SK-N-SH (cell line): Measurements from ENCODE around the gene UBTD1. TPM values are rescaled to one million over a fixed set of nuclear protein-coding genes. Genes with fewer than 3 reads are reported as not detected.
"Not testable (repeated sequence)": the region's sequence is repeated elsewhere in the genome, so short reads cannot be mapped to it uniquely, and the experiment has no call there.

Experiments used
- CTCF ChIA-PET: fragments of 300-600, 350-600 bp; formaldehyde crosslinking; extraction: SDS; loops from one replicate; lab custom pipeline; 2021; lab: Yijun Ruan, JAX
- POLR2A ChIA-PET: fragments of 350-600 bp; sonication (Branson Sonifier 250); formaldehyde crosslinking; extraction: SDS; loops from one replicate; lab custom pipeline; 2020; ENCODE audit warnings: antibody characterized with exemption, inconsistent platforms; lab: Yijun Ruan, JAX
- DNase-seq: peaks from one replicate; pipeline ENCODE4 v3.0.0; 2012
- H2AFZ ChIP-seq: fragments of 200-600 bp; sonication (generic); 2 replicates; pipeline ENCODE4 v1.8.1; 2016; ENCODE audit warnings: antibody characterized with exemption, mild to moderate bottlenecking, low read depth
- H3F3A ChIP-seq: fragments of 200-600 bp; sonication (generic); replicated peaks from 2 replicates; pipeline ENCODE3; 2016; ENCODE audit warnings: antibody characterized with exemption, mild to moderate bottlenecking; ENCODE audit not compliant: insufficient read depth
- H3K27ac ChIP-seq, 2 experiments: fragments of 200-500 bp in 1 of 2; fragments of 200-600 bp in 1 of 2; sonication (Bioruptor generic) in 1 of 2; sonication (generic), shearing (Covaris generic) in 1 of 2; 2 replicates each; pipeline versions ENCODE4 v1.5.1 to v1.6.1; 2014 to 2016; ENCODE audit warnings: low read depth in 2 of 2, inconsistent platforms in 1 of 2, low read length in 1 of 2, mild to moderate bottlenecking in 1 of 2, mixed read lengths in 1 of 2
- H3K27me3 ChIP-seq: fragments of 200-600 bp; sonication (generic), shearing (Covaris generic); 2 replicates; pipeline ENCODE4 v1.6.1; 2016; ENCODE audit warnings: mixed run types; ENCODE audit not compliant: insufficient read depth
- H3K36me3 ChIP-seq, 2 experiments: fragments of 200-500 bp in 1 of 2; fragments of 200-600 bp in 1 of 2; sonication (Bioruptor generic) in 1 of 2; sonication (generic) in 1 of 2; replicated peaks in 1 of 2; 2 replicates each; pipeline versions ENCODE3 to v1.5.1; 2014 to 2016; ENCODE audit warnings: low read length in 1 of 2, mild to moderate bottlenecking in 1 of 2; ENCODE audit not compliant: insufficient read depth in 2 of 2, control insufficient read depth in 1 of 2
- H3K4me1 ChIP-seq, 2 experiments: fragments of 200-500 bp in 1 of 2; fragments of 200-600 bp in 1 of 2; sonication (Bioruptor generic) in 1 of 2; sonication (generic), shearing (Covaris generic) in 1 of 2; 2 replicates each; pipeline versions ENCODE4 v1.5.1 to v1.6.1; 2014 to 2016; ENCODE audit warnings: low read depth in 1 of 2, low read length in 1 of 2, mixed run types in 1 of 2; ENCODE audit not compliant: insufficient read depth in 2 of 2, control insufficient read depth in 1 of 2
- H3K4me2 ChIP-seq: fragments of 200-600 bp; sonication (generic), shearing (Covaris generic); 2 replicates; pipeline ENCODE4 v1.6.1; 2017; ENCODE audit warnings: mixed run types
- H3K4me3 ChIP-seq, 2 experiments: fragments of 200-500 bp in 1 of 2; fragments of 200-600 bp in 1 of 2; sonication (Bioruptor generic) in 1 of 2; sonication (generic), shearing (Covaris generic) in 1 of 2; 2 replicates each; pipeline versions ENCODE4 v1.5.1 to v1.8.1; 2014 to 2016; ENCODE audit warnings: low read depth in 2 of 2, inconsistent platforms in 1 of 2, low read length in 1 of 2, mild to moderate bottlenecking in 1 of 2, mixed read lengths in 1 of 2, moderate library complexity in 1 of 2
- H3K79me2 ChIP-seq: fragments of 200-600 bp; sonication (generic); 2 replicates; pipeline ENCODE4 v1.8.1; 2017; ENCODE audit warnings: mild to moderate bottlenecking; ENCODE audit not compliant: insufficient read depth
- H3K9ac ChIP-seq: fragments of 200-600 bp; sonication (generic); 2 replicates; pipeline ENCODE4 v1.6.1; 2017; ENCODE audit warnings: mixed run types
- H3K9me2 ChIP-seq: fragments of 200-600 bp; sonication (generic); 2 replicates; pipeline ENCODE4 v1.6.1; 2017; ENCODE audit warnings: mixed run types
- H3K9me3 ChIP-seq: fragments of 200-600 bp; sonication (generic); 2 replicates; pipeline ENCODE4 v1.6.1; 2017; ENCODE audit warnings: mixed run types, mild to moderate bottlenecking, moderate library complexity
- H4K20me1 ChIP-seq: fragments of 200-600 bp; sonication (generic); 2 replicates; pipeline ENCODE4 v1.6.1; 2017; ENCODE audit warnings: mild to moderate bottlenecking, mixed run types; ENCODE audit not compliant: insufficient read depth
- FOSL2 ChIP-seq: IDR thresholded peaks from 2 replicates; pipeline ENCODE4 v1.4.0; 2012; ENCODE audit warnings: low read depth, mild to moderate bottlenecking, moderate library complexity, borderline replicate concordance
- GATA2 ChIP-seq: sonication (generic); formaldehyde crosslinking; IDR thresholded peaks from 2 replicates; pipeline ENCODE4 v1.5.0; 2020; ENCODE audit warnings: mild to moderate bottlenecking, missing genetic modification reagents
- MEF2A ChIP-seq: IDR thresholded peaks from 2 replicates; pipeline ENCODE4 v1.4.0; 2012; ENCODE audit warnings: low read depth, borderline replicate concordance
- MXI1 ChIP-seq: IDR thresholded peaks from 2 replicates; pipeline ENCODE4 v1.6.1; 2012; ENCODE audit warnings: mild to moderate bottlenecking, low read depth, low read length, improper control_type of control experiment
- NFIC ChIP-seq: IDR thresholded peaks from 2 replicates; pipeline ENCODE4 v1.4.0; 2012; ENCODE audit warnings: borderline replicate concordance
- RAD21 ChIP-seq: IDR thresholded peaks from 2 replicates; pipeline ENCODE4 v1.6.1; 2012; ENCODE audit warnings: mild to moderate bottlenecking, low read length
- TAF1 ChIP-seq: IDR thresholded peaks from 2 replicates; pipeline ENCODE4 v1.6.1; 2012; ENCODE audit warnings: low read depth, mild to moderate bottlenecking, low read length, moderate library complexity, borderline replicate concordance
- TEAD4 ChIP-seq: IDR thresholded peaks from 2 replicates; pipeline ENCODE4 v1.4.0; 2012; ENCODE audit warnings: mild to moderate bottlenecking, borderline replicate concordance; ENCODE audit not compliant: insufficient read depth
- WGBS: methylation state at CpG from one replicate; pipeline ENCODE4 v1.1.6; 2017; ENCODE audit warnings: low lambda C conversion rate; 5-methylcytosine and 5-hydroxymethylcytosine counted together
- polyA plus RNA-seq, 3 experiments: library from polyadenylated mRNA; depleted of rRNA; stranded (reverse); fragments of >200 nt; gene quantifications; 2 replicates each; pipeline ENCODE4 v1.2.3, GENCODE V29; 2012
- TF ChIP-seq, protein P1 (sequence below): fragments of 150-350 bp; IDR thresholded peaks from 2 replicates; pipeline ENCODE4 v1.6.1; 2016; ENCODE audit warnings: mild to moderate bottlenecking, low read depth, low read length
- TF ChIP-seq, protein P2 (sequence below): IDR thresholded peaks from 2 replicates; pipeline ENCODE4 v1.4.0; 2012; ENCODE audit warnings: low read depth, borderline replicate concordance
- TF ChIP-seq, protein P3 (sequence below): IDR thresholded peaks from 2 replicates; pipeline ENCODE4 v1.4.0; 2012; ENCODE audit warnings: low read depth, borderline replicate concordance

UBTD1 gene
- polyA plus RNA-seq, 1 of the 3 experiments (the other 2 are of a cell fraction): 38.8 TPM

DNA sequence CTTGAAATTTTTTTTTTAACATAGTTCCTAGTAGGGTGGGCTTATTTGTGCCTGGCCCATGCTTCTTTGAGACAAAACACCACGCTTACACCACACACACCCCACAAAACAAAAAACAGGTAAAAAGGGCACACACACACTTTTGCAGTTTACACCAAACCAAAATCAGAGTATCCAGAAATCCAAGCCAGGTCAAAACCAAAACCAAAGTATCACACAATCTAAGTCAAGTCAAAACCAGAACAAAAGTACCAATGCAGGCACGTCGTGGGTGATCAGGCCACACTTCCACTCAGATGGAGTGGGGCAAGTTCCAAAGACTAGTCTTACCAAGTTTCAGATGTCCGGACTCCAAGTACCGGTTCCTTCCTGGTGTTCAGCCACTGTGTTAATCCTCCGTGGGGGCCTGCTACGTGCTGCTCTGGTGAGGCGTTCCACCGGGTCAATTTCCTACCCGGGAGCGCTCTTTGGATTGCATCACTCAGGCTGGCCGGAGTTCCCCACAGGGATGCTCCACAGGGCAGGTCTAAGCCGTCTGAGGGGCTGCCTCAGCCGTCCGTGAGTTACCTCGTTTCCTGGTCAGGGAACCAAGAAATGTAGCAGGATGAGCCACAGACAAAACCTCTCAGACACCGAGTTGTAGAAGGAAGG, 62.1 kb downstream of the UBTD1 start:
- H3K36me3 ChIP-seq, H2AFZ ChIP-seq, H3K9me3 ChIP-seq, POLR2A ChIA-PET, H4K20me1 ChIP-seq, H3K4me1 ChIP-seq, H3K79me2 ChIP-seq, H3K4me3 ChIP-seq, DNase-seq, H3K27me3 ChIP-seq, CTCF ChIA-PET, H3K27ac ChIP-seq, H3K4me2 ChIP-seq, H3F3A ChIP-seq, H3K9ac ChIP-seq, H3K9me2 ChIP-seq: not testable (repeated sequence)
- WGBS: 91% methylated on average over 13 of the region's 17 CpGs

DNA sequence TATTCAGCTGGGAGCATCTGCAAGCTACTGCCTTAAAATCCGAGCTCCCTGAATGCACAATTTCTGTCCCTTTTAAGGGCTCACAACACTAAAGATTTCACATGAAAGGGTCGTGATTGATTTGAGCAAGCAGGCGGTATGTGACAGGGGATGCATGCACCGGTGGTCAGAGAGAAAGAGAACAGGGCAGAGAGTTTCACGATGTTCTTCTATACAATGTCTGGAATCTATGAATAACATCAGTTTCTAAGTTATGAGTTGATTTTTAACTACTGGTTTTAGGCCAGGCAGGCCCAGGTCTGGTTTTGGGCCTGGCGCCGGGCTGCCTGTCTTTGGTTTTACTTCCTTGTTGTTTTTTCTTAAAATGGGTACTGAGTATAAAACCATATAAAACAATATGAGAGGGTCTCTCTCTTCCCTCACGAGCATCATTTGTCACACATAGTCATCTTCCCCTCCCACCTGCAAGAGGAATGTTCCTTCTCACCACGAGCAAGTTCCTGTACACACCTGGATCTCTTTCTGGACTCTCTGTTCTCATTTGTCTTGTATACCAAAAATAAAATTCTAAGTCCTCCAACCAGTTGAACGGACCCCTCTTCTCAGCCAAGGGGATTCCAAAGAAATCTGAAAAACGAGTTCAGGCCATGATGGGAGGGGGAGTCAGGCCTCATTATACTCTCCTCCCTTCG, 62.8 kb downstream of the UBTD1 start:
- WGBS: 97% methylated on average over 12 of the region's 12 CpGs
- H3K4me2 ChIP-seq: not testable (repeated sequence)

DNA sequence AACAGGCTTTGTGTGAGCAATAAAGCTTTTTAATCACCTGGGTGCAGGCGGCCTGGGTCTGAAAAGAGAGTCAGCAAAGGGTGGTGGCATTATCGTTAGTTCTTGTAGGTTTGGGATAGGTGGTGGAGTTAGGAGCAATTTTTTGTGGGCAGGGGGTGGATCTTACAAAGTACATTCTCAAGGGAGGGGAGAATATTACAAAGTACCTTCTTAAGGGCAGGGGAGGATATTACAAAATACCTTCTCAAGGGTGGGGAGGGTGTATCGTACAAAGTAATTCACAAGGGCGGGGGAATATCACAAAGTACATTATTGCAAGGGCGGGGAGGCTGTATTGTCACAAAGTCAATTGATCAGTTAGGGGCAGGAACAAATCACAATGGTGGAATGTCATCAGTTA, 63.6 kb downstream of the UBTD1 start:
- H3K9me2 ChIP-seq, H3K4me1 ChIP-seq, DNase-seq, H3K9me3 ChIP-seq, H3K79me2 ChIP-seq, H3F3A ChIP-seq, CTCF ChIA-PET, H2AFZ ChIP-seq, H3K27ac ChIP-seq, H3K9ac ChIP-seq, H4K20me1 ChIP-seq, H3K4me3 ChIP-seq, H3K36me3 ChIP-seq, H3K4me2 ChIP-seq, POLR2A ChIA-PET, H3K27me3 ChIP-seq: not testable (repeated sequence)
- 97% methylated on average over 5 of the region's 5 CpGs for WGBS

More for the DNA sequence above, 62.8 kb downstream of the UBTD1 start:
- H2AFZ ChIP-seq, H3K27me3 ChIP-seq, H3K9ac ChIP-seq, H4K20me1 ChIP-seq, H3K4me3 ChIP-seq, DNase-seq, H3F3A ChIP-seq, H3K79me2 ChIP-seq, H3K36me3 ChIP-seq, H3K9me2 ChIP-seq, CTCF ChIA-PET, H3K27ac ChIP-seq, POLR2A ChIA-PET, H3K9me3 ChIP-seq, H3K4me1 ChIP-seq: not testable (repeated sequence)

DNA sequence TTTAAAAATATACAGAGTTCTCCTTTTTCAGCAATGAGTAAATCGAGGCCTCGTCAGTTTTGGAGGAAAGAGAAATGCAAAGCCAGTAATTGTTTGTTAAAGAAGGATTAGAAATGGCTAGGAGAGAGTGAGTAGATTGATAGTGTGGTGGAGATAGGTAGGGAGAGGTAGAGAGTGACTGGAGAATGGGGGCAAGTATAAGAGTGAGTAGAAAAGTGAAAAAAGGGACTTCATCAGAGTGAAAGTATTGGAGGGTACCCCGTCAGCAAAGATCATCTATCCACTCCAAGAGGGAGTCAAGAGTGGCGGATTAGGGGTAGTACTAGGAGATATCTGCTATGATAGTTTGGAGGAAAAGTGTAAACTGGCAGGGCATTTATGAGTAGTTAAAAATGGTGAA, 64.6 kb downstream of the UBTD1 start:
- H3K27ac ChIP-seq: no peak overlapping the region
- H3K9me2 ChIP-seq: no peaks in the 10 kb centered on the region
- H3K4me3 ChIP-seq: no peak overlapping the region
- no peaks in the 10 kb centered on the region for H3K36me3 ChIP-seq
- H3F3A ChIP-seq: no peaks in the 10 kb centered on the region
- H4K20me1 ChIP-seq: no peaks in the 10 kb centered on the region
- H3K27me3 ChIP-seq: no peaks in the 10 kb centered on the region
- H3K4me1 ChIP-seq: no peaks in the 10 kb centered on the region
- H3K9me3 ChIP-seq: no peaks in the 10 kb centered on the region
- no peak overlapping the region for H2AFZ ChIP-seq
- POLR2A ChIA-PET: no interaction called here
- 0 out of 2 replicates have a peak, but pooled peaks cover 3% of the 10 kb centered on the region for H3K79me2 ChIP-seq
- 96% methylated on average over 4 of the region's 4 CpGs for WGBS
- H3K9ac ChIP-seq: no peak overlapping the region
- H3K4me2 ChIP-seq: no peak overlapping the region
- no peak for DNase-seq
- CTCF ChIA-PET: no interaction called here
- no peak for TF ChIP-seq GATA2 (CRISPR knock-in tag)
- TF ChIP-seq MXI1: no peak
- TF ChIP-seq MEF2A: no peak
- TF ChIP-seq NFIC: no peak
- TF ChIP-seq, protein P1, sequence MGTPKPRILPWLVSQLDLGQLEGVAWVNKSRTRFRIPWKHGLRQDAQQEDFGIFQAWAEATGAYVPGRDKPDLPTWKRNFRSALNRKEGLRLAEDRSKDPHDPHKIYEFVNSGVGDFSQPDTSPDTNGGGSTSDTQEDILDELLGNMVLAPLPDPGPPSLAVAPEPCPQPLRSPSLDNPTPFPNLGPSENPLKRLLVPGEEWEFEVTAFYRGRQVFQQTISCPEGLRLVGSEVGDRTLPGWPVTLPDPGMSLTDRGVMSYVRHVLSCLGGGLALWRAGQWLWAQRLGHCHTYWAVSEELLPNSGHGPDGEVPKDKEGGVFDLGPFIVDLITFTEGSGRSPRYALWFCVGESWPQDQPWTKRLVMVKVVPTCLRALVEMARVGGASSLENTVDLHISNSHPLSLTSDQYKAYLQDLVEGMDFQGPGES: no peak
- TF ChIP-seq RAD21: no peak
- TF ChIP-seq FOSL2: no peak
- no peak for TF ChIP-seq TAF1
- TF ChIP-seq, protein P2, sequence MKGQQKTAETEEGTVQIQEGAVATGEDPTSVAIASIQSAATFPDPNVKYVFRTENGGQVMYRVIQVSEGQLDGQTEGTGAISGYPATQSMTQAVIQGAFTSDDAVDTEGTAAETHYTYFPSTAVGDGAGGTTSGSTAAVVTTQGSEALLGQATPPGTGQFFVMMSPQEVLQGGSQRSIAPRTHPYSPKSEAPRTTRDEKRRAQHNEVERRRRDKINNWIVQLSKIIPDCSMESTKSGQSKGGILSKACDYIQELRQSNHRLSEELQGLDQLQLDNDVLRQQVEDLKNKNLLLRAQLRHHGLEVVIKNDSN: no peak
- no peak for TF ChIP-seq TEAD4
- TF ChIP-seq, protein P3, sequence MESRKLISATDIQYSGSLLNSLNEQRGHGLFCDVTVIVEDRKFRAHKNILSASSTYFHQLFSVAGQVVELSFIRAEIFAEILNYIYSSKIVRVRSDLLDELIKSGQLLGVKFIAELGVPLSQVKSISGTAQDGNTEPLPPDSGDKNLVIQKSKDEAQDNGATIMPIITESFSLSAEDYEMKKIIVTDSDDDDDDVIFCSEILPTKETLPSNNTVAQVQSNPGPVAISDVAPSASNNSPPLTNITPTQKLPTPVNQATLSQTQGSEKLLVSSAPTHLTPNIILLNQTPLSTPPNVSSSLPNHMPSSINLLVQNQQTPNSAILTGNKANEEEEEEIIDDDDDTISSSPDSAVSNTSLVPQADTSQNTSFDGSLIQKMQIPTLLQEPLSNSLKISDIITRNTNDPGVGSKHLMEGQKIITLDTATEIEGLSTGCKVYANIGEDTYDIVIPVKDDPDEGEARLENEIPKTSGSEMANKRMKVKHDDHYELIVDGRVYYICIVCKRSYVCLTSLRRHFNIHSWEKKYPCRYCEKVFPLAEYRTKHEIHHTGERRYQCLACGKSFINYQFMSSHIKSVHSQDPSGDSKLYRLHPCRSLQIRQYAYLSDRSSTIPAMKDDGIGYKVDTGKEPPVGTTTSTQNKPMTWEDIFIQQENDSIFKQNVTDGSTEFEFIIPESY: no peak
